Fibroblast of lung (primary cell): ENCODE results near the gene ETFRF1. TPM values are rescaled to one million over a fixed set of nuclear protein-coding genes. Genes with fewer than 3 reads are reported as not detected.

ENCODE experiments used
- DNase-seq, 2 donors: peaks; one replicate each; pipeline versions ENCODE4 v3.0.0 to v3.0.0-alpha.2; 2010; ENCODE audit warnings: low read depth in 2 of 2
- H2AFZ ChIP-seq: 2 replicates; pipeline ENCODE4 v1.5.1; 2012; ENCODE audit warnings: low read length, control low read depth, inconsistent platforms
- H3K27ac ChIP-seq: 2 replicates; pipeline ENCODE4 v1.5.1; 2011; ENCODE audit warnings: low read length, control low read depth; ENCODE audit not compliant: insufficient read depth
- H3K27me3 ChIP-seq: 2 replicates; pipeline ENCODE4 v1.5.1; 2011; ENCODE audit warnings: mild to moderate bottlenecking, low read length; ENCODE audit not compliant: control insufficient read depth, insufficient read depth
- H3K36me3 ChIP-seq: 2 replicates; pipeline ENCODE4 v1.5.1; 2011; ENCODE audit warnings: low read length; ENCODE audit not compliant: control insufficient read depth, insufficient read depth
- H3K4me1 ChIP-seq: 2 replicates; pipeline ENCODE4 v1.5.1; 2011; ENCODE audit warnings: low read length; ENCODE audit not compliant: control insufficient read depth, insufficient read depth; ENCODE audit errors: extremely low read depth
- H3K4me2 ChIP-seq: 2 replicates; pipeline ENCODE4 v1.5.1; 2011; ENCODE audit warnings: low read length, control low read depth; ENCODE audit not compliant: insufficient read depth; ENCODE audit errors: extremely low read depth
- H3K4me3 ChIP-seq, 4 experiments: fragments of 200-600 bp in 1 of 4; sonication (generic) in 1 of 4; replicated peaks in 1 of 4; 2 replicates each; pipeline ENCODE4 v1.5.1; 2011 to 2016; ENCODE audit warnings: low read length in 4 of 4, low read depth in 3 of 4, mild to moderate bottlenecking in 3 of 4, control low read depth in 2 of 4, inconsistent platforms in 1 of 4, mixed read lengths in 1 of 4; ENCODE audit not compliant: insufficient read depth in 1 of 4; ENCODE audit errors: control extremely low read depth in 1 of 4
- H3K79me2 ChIP-seq: 2 replicates; pipeline ENCODE4 v1.5.1; 2012; ENCODE audit warnings: mild to moderate bottlenecking, low read length, inconsistent platforms; ENCODE audit not compliant: control insufficient read depth, insufficient read depth
- H3K9ac ChIP-seq: 2 replicates; pipeline ENCODE4 v1.5.1; 2011; ENCODE audit warnings: mild to moderate bottlenecking, low read length, control low read depth; ENCODE audit not compliant: insufficient read depth
- H3K9me3 ChIP-seq: 2 replicates; pipeline ENCODE4 v1.5.1; 2012; ENCODE audit warnings: low read depth, low read length; ENCODE audit not compliant: control insufficient read depth, insufficient read depth
- H4K20me1 ChIP-seq: 2 replicates; pipeline ENCODE4 v1.5.1; 2011; ENCODE audit warnings: low read length; ENCODE audit not compliant: control insufficient read depth, insufficient read depth; ENCODE audit errors: extremely low read depth
- CTCF ChIP-seq, 2 donors: IDR thresholded peaks in 1 of 2; conservative IDR thresholded peaks in 1 of 2; 1 replicate in 1 of 2; 2 replicates in 1 of 2; pipeline ENCODE4 v1.5.1; 2011 to 2012; ENCODE audit warnings: low read length in 2 of 2, control low read depth in 1 of 2, inconsistent platforms in 1 of 2, low read depth in 1 of 2, mild to moderate bottlenecking in 1 of 2
- EZH2 ChIP-seq: IDR thresholded peaks from 2 replicates; pipeline ENCODE4 v1.5.1; 2012; ENCODE audit warnings: low read length, control low read depth, mild to moderate bottlenecking; ENCODE audit errors: missing control alignments
- polyA plus RNA-seq, 2 donors: library from polyadenylated mRNA; depleted of rRNA in 1 of 2; stranded (reverse) in 1 of 2; unstranded in 1 of 2; fragments of >200 nt; gene quantifications; 2 replicates each; pipeline ENCODE4 v1.2.1, GENCODE V29; 2011 to 2012; ENCODE audit warnings: missing spikeins in 1 of 2
- total RNA-seq: library from RNA; depleted of rRNA; stranded (reverse); fragments of >200 nt; gene quantifications from 2 replicates; pipeline ENCODE4 v1.2.1, GENCODE V29; 2014

ETFRF1 gene
- total and polyA plus RNA-seq, 2 donors (not counting 1 experiment from before 2014, with no cell fraction given), result 17.3 to 28.0 TPM

- Histone ChIP-seq H3K9ac (no peak overlapping the region), H4K20me1 (no peaks in the 10 kb centered on the region), H3K27me3 (peaks cover 4% of the 10 kb centered on the region), H3K4me3 (no peak overlapping the region), H3K36me3 (no peaks in the 10 kb centered on the region), H2AFZ (no peak overlapping the region), H3K27ac (no peak overlapping the region), H3K4me2 (no peak overlapping the region), H3K4me1 (no peaks in the 10 kb centered on the region), H3K9me3 (no peaks in the 10 kb centered on the region), H3K79me2 (no peaks in the 10 kb centered on the region)
- DNase-seq, result no peak
- no peak for TF ChIP-seq EZH2
- TF ChIP-seq CTCF (conservative IDR thresholded peaks at IDR 0.05 in 1 of 2, IDR thresholded peaks at IDR 0.05 in 1 of 2; ENCODE audit: low read depth in 1 of 2, low read length in 2 of 2), result no peak
These were observed 32.2 kb upstream of the ETFRF1 start for GRCh38 chr12:25162866-25163265.

DNA sequence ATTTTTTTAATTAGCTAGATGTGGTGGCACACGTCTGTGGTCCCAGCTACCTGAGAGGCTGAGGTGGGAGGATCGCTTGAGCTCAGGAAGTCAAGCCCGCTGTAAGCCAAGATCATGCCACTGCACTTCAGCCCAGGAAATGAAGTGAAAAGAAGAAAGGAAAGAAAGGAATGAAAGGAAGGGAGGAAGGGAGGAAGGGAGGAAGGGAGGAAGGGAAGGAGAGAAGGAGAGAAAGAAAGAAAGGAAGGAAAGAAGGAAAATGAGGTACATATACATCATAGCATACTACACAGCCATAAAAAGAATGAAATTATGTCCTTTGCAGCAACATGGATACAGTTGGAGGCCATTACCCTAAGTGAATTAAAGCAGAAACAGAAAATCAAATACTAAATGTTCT lies 12.3 kb upstream of the ETFRF1 start:
- TF ChIP-seq EZH2, result no peak
- no peak for TF ChIP-seq CTCF (conservative IDR thresholded peaks at IDR 0.05 in 1 of 2, IDR thresholded peaks at IDR 0.05 in 1 of 2; ENCODE audit: low read depth in 1 of 2, low read length in 2 of 2)
- Histone ChIP-seq H3K9ac (no peak overlapping the region), H3K9me3 (no peaks in the 10 kb centered on the region), H3K4me1 (no peaks in the 10 kb centered on the region), H3K79me2 (no peaks in the 10 kb centered on the region), H3K4me2 (no peak overlapping the region), H2AFZ (no peak overlapping the region), H3K36me3 (no peaks in the 10 kb centered on the region), H3K4me3 (no peak overlapping the region), H3K27me3 (no peaks in the 10 kb centered on the region), H3K27ac (no peak overlapping the region), H4K20me1 (no peaks in the 10 kb centered on the region)
- no peak for DNase-seq

DNA sequence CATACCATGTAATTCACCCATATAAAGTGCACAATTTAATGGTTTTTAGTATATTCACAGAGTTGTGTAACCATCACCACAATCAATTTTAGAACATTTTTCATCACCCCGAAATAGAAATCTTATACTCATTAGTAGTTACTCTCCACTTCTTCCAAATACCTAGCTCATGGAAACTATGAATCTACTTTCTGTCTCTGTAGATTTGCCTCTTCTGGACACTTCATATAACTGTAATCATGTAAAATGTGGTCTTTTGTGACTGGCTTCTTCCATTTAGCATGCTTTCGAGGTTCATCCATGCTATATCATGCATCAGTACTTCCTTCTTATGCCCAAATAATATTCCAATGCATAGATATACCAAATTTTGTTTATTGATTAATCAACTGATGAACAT lies 10.9 kb upstream of the ETFRF1 start:
- TF ChIP-seq CTCF (conservative IDR thresholded peaks at IDR 0.05 in 1 of 2, IDR thresholded peaks at IDR 0.05 in 1 of 2; ENCODE audit: low read depth in 1 of 2, low read length in 2 of 2) (no peak), EZH2 (no peak)

More for the DNA sequence above, 10.9 kb upstream of the ETFRF1 start:
- Histone ChIP-seq H3K27me3 (no peaks in the 10 kb centered on the region), H3K36me3 (no peaks in the 10 kb centered on the region), H3K4me1 (peaks cover 6% of the 10 kb centered on the region), H3K4me3 (no peak overlapping the region), H4K20me1 (no peaks in the 10 kb centered on the region), H3K4me2 (no peak overlapping the region), H3K9ac (no peak overlapping the region), H3K9me3 (no peaks in the 10 kb centered on the region), H3K27ac (no peak overlapping the region), H2AFZ (no peak overlapping the region), H3K79me2 (no peaks in the 10 kb centered on the region)
- DNase-seq, result no peak
